Body of pancreas (tissue), 4 donors: ENCODE results near the gene LCOR. TPM values are rescaled to one million over a fixed set of nuclear protein-coding genes. Genes with fewer than 3 reads are reported as not detected.

Source experiments
- ATAC-seq: fragments of 150-250 bp; one replicate; pipeline ENCODE4 v1.9.1; 2016
- DNase-seq, 4 donors: peaks; one replicate each; pipeline ENCODE4 v3.0.0-alpha.2; 2019
- H3K27ac ChIP-seq, 4 donors: fragments of 200-600 bp; sonication (generic); 1 replicate in 3 of 4; 2 replicates in 1 of 4; pipeline versions ENCODE4 v1.5.1 to v1.6.1; 2016 to 2019; ENCODE audit warnings: mild to moderate bottlenecking in 1 of 4, mixed read lengths in 1 of 4, moderate library complexity in 1 of 4
- H3K27me3 ChIP-seq, 2 donors: fragments of 200-600 bp; sonication (generic); one replicate each; pipeline ENCODE4 v1.6.0; 2016; ENCODE audit warnings: mild to moderate bottlenecking in 1 of 2
- H3K36me3 ChIP-seq, 2 donors: fragments of 200-600 bp; sonication (generic); replicated peaks in 1 of 2; 2 replicates each; pipeline ENCODE4 v1.5.1; 2016; ENCODE audit warnings: low read depth in 2 of 2; ENCODE audit not compliant: insufficient read depth in 1 of 2
- H3K4me1 ChIP-seq: fragments of 200-600 bp; sonication (generic); one replicate; pipeline ENCODE4 v1.6.0; 2016
- H3K4me3 ChIP-seq, 2 donors: fragments of 200-600 bp; sonication (generic); 1 replicate in 1 of 2; 2 replicates in 1 of 2; pipeline ENCODE4 v1.5.1; 2016 to 2019
- H3K9me3 ChIP-seq, 3 donors: fragments of 200-600 bp; sonication (generic); 1 replicate in 2 of 3; 2 replicates in 1 of 3; pipeline ENCODE4 v1.5.1; 2016
- CTCF ChIP-seq, 7 experiments: fragments of 450-650 bp in 4 of 7; fragments of 200-600 bp in 3 of 7; sonication (generic) in 3 of 7; IDR thresholded peaks; one replicate each; pipeline ENCODE4 v1.5.1; 2016 to 2019; ENCODE audit warnings: antibody characterized with exemption in 7 of 7
- POLR2A ChIP-seq, 3 donors: fragments of 450-650 bp; IDR thresholded peaks; one replicate each; pipeline ENCODE4 v1.6.1; 2016; ENCODE audit warnings: antibody characterized with exemption in 3 of 3, mild to moderate bottlenecking in 2 of 3
- WGBS, 2 donors: methylation state at CpG; one replicate each; pipeline ENCODE4 v1.1.5; 2017; 5-methylcytosine and 5-hydroxymethylcytosine counted together
- intact Hi-C: fragments of 100-400 bp; cut with DNase I; formaldehyde crosslinking; loops from one replicate; pipeline ENCODE4 v1.15.1; 2023
- total RNA-seq, 2 donors: library from RNA; depleted of rRNA; stranded (reverse); fragments of >200 nt; gene quantifications; one replicate each; pipeline ENCODE4 v1.1.0, GENCODE V29; 2016

LCOR gene
- total RNA-seq, 2 donors from 2014 or later: 34.5 to 35.3 TPM

GRCh38 chr10:96967847-96968246, 135.7 kb downstream of the LCOR start:
- H3K27me3 ChIP-seq: no peaks in the 10 kb centered on the region
- no peaks in the 10 kb centered on the region for H3K4me1 ChIP-seq
- ATAC-seq (no peak), DNase-seq (no peak)
- no peaks in the 10 kb centered on the region for H3K9me3 ChIP-seq
- TF ChIP-seq CTCF (IDR thresholded peaks at IDR 0.05): no peak
- no peak for TF ChIP-seq POLR2A (IDR thresholded peaks at IDR 0.05)
- H3K4me3 ChIP-seq: no peak overlapping the region
- H3K36me3 ChIP-seq: no peaks in the 10 kb centered on the region
- intact Hi-C loops: no loop called here
- no peak overlapping the region for H3K27ac ChIP-seq

GRCh38 chr10:96968682-96969423, 136.8 kb downstream of the LCOR start:
- no peak for TF ChIP-seq CTCF (IDR thresholded peaks at IDR 0.05)
- no peak for TF ChIP-seq POLR2A (IDR thresholded peaks at IDR 0.05)
- no peaks in the 10 kb centered on the region for H3K9me3 ChIP-seq
- DNase-seq (no peak), ATAC-seq (no peak)
- no peaks in the 10 kb centered on the region for H3K27me3 ChIP-seq
- H3K4me3 ChIP-seq: no peak overlapping the region
- 82 to 86% methylated on average over 5 of the region's 5 CpGs for WGBS, 2 donors
- intact Hi-C loops: no loop called here
- H3K27ac ChIP-seq: no peak overlapping the region
- H3K4me1 ChIP-seq: no peaks in the 10 kb centered on the region
- H3K36me3 ChIP-seq: no peaks in the 10 kb centered on the region

DNA sequence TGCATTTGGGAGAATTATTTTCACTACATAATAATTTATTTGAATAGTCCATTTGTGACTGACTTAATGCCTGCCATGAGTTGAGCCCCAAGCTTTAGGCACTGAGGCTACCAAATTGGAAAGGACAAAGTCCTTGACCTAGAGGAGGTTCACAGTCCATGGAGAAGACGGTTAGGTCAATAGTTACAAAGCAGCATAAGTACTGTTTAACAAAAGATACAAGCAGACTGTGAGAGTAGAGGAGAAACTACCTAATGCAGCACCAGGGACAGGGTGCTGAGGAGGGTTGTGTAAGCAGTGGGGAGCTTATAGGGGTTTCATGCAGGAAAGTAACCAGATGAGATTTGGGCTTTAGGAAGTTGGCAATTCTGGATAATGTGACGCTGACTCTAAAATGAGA, 139.2 kb downstream of the LCOR start:
- H3K9me3 ChIP-seq: no peaks in the 10 kb centered on the region
- no peak for ATAC-seq
- no peaks in the 10 kb centered on the region for H3K36me3 ChIP-seq
- no peaks in the 10 kb centered on the region for H3K4me1 ChIP-seq
- TF ChIP-seq CTCF (IDR thresholded peaks at IDR 0.05): no peak
- no peak for TF ChIP-seq POLR2A (IDR thresholded peaks at IDR 0.05)
- H3K4me3 ChIP-seq: no peak overlapping the region
- DNase-seq: no peak
- H3K27ac ChIP-seq: no peak overlapping the region
- intact Hi-C loops: no loop called here
- no peaks in the 10 kb centered on the region for H3K27me3 ChIP-seq
- WGBS, 2 donors: 69 to 77% methylated on average over 2 of the region's 2 CpGs

GRCh38 chr10:96972264-96972663, 140.2 kb downstream of the LCOR start:
- intact Hi-C loops: no loop called here
- Histone ChIP-seq H3K9me3 (no peaks in the 10 kb centered on the region), H3K27ac (no peak overlapping the region), H3K27me3 (no peaks in the 10 kb centered on the region), H3K36me3 (no peaks in the 10 kb centered on the region), H3K4me3 (no peak overlapping the region), H3K4me1 (no peaks in the 10 kb centered on the region)
- ATAC-seq (no peak), DNase-seq (no peak)
- WGBS, 2 donors: 96 to 97% methylated on average over 1 of the region's 1 CpG
- TF ChIP-seq POLR2A (IDR thresholded peaks at IDR 0.05): no peak
- no peak for TF ChIP-seq CTCF (IDR thresholded peaks at IDR 0.05)
